ENCODE data around the gene CDKN1C. TPM values are rescaled to one million over a fixed set of nuclear protein-coding genes. Genes with fewer than 3 reads are reported as not detected.

The CDKN1C gene
- total RNA-seq, 2 donors from 2014 or later, result 10.9 to 18.2 TPM

- Histone ChIP-seq H3K36me3 (no peaks in the 10 kb centered on the region), H3K4me3 (no peak overlapping the region), H3K27ac (peak overlapping the region; percentile 60), H3K27me3 (no peaks in the 10 kb centered on the region), H3K9me3 (no peaks in the 10 kb centered on the region), H3K4me1 (peaks cover 16% of the 10 kb centered on the region), H3K9ac (ENCODE audit: low read depth in 2 of 2, low read length in 2 of 2) (peak overlapping the region in 1 of 2 donors; percentile 63)
- DNase-seq, result peak; percentile 73
- TF ChIP-seq CTCF (IDR thresholded peaks at IDR 0.05), result no peak
- intact Hi-C loops (cut with DNase I), result no loop called here
Observed at GRCh38 chr11:2924821-2925675, 39.5 kb upstream of the CDKN1C start.

GRCh38 chr11:2924381-2924780 lies 38.8 kb upstream of the CDKN1C start:
- DNase-seq, result peak; percentile 87
- no peak overlapping the region for H3K4me3 ChIP-seq
- H3K27ac ChIP-seq, result peak overlapping the region; percentile 60
- peak overlapping the region in 1 of 2 donors; percentile 63 for H3K9ac ChIP-seq (ENCODE audit: low read depth in 2 of 2, low read length in 2 of 2)
- H3K27me3 ChIP-seq, result no peaks in the 10 kb centered on the region
- peaks cover 16% of the 10 kb centered on the region for H3K4me1 ChIP-seq
- no peak for TF ChIP-seq CTCF (IDR thresholded peaks at IDR 0.05)
- intact Hi-C loops (cut with DNase I), result no loop called here
- H3K9me3 ChIP-seq, result no peaks in the 10 kb centered on the region
- H3K36me3 ChIP-seq, result no peaks in the 10 kb centered on the region

GRCh38 chr11:2923446-2924375 lies 38.1 kb upstream of the CDKN1C start:
- H3K36me3 ChIP-seq, result no peaks in the 10 kb centered on the region
- intact Hi-C loops (cut with DNase I), result no loop called here
- TF ChIP-seq CTCF (IDR thresholded peaks at IDR 0.05), result no peak
- H3K9ac ChIP-seq (ENCODE audit: low read depth in 2 of 2, low read length in 2 of 2), result peak overlapping the region in 1 of 2 donors; percentile 63
- H3K4me3 ChIP-seq, result no peak overlapping the region
- H3K9me3 ChIP-seq, result no peaks in the 10 kb centered on the region
- H3K4me1 ChIP-seq, result peaks cover 16% of the 10 kb centered on the region
- peak overlapping the region; percentile 60 for H3K27ac ChIP-seq
- no peaks in the 10 kb centered on the region for H3K27me3 ChIP-seq
- no peak for DNase-seq

GRCh38 chr11:2922655-2923054 lies 37.1 kb upstream of the CDKN1C start:
- no peak overlapping the region for H3K9ac ChIP-seq (ENCODE audit: low read depth in 2 of 2, low read length in 2 of 2)
- no peaks in the 10 kb centered on the region for H3K36me3 ChIP-seq
- TF ChIP-seq CTCF (IDR thresholded peaks at IDR 0.05), result no peak
- no peak overlapping the region for H3K27ac ChIP-seq
- H3K4me1 ChIP-seq, result peaks cover 14% of the 10 kb centered on the region
- H3K4me3 ChIP-seq, result no peak overlapping the region
- H3K9me3 ChIP-seq, result no peaks in the 10 kb centered on the region
- DNase-seq, result no peak
- intact Hi-C loops (cut with DNase I), result no loop called here
- no peaks in the 10 kb centered on the region for H3K27me3 ChIP-seq

- no peak for TF ChIP-seq CTCF (IDR thresholded peaks at IDR 0.05)
- no peaks in the 10 kb centered on the region for H3K9me3 ChIP-seq
- no peak for DNase-seq
- H3K9ac ChIP-seq (ENCODE audit: low read depth in 2 of 2, low read length in 2 of 2), result no peak overlapping the region
- intact Hi-C loops (cut with DNase I), result no loop called here
- no peaks in the 10 kb centered on the region for H3K27me3 ChIP-seq
- H3K4me1 ChIP-seq, result peaks cover 11% of the 10 kb centered on the region
- no peaks in the 10 kb centered on the region for H3K36me3 ChIP-seq
- no peak overlapping the region for H3K4me3 ChIP-seq
- H3K27ac ChIP-seq, result no peak overlapping the region
Observed at GRCh38 chr11:2921742-2922493, 36.3 kb upstream of the CDKN1C start.
